Measurements from ENCODE around the gene NMRAL1.

- TF ChIP-seq CTCF (IDR thresholded peaks at IDR 0.05; ENCODE audit: low read depth, low read length, poor library complexity, severe bottlenecking) (peak; percentile 78), EZH2phosphoT487 (IDR thresholded peaks at IDR 0.05; ENCODE audit: borderline replicate concordance, low read length) (no peak)
Observed at GRCh38 chr16:4517812-4518680, 43.6 kb upstream of the NMRAL1 start.

Data from DOHH2 (cell line).